PC-9 (cell line): Measurements from ENCODE around the gene CUX1.

ENCODE experiments used
- CTCF ChIP-seq: fragments of 200-600 bp; sonication (generic); conservative IDR thresholded peaks from 2 replicates; pipeline ENCODE4 v1.6.1; 2017; ENCODE audit warnings: mixed run types, antibody characterized with exemption, mild to moderate bottlenecking, moderate library complexity
- EZH2 ChIP-seq: fragments of 200-600 bp; sonication (generic); IDR thresholded peaks from 2 replicates; pipeline ENCODE4 v1.8.0; 2017; ENCODE audit warnings: antibody characterized with exemption, low read depth

GRCh38 chr7:101906291-101907240, 89.1 kb downstream of the CUX1 start:
- TF ChIP-seq CTCF (no peak), EZH2 (no peak)
